Epithelial cell of proximal tubule (primary cell): ENCODE data around the gene IMPG2. TPM values are rescaled to one million over a fixed set of nuclear protein-coding genes. Genes with fewer than 3 reads are reported as not detected.

Experiments
- DNase-seq: peaks from one replicate; pipeline ENCODE4 v3.0.0-alpha.2; 2011; ENCODE audit warnings: low read depth
- H3K4me3 ChIP-seq: 2 replicates; pipeline ENCODE4 v1.5.1; 2011; ENCODE audit warnings: low read depth, mild to moderate bottlenecking, low read length
- total RNA-seq: library from RNA; depleted of rRNA; stranded (reverse); fragments of >200 nt; gene quantifications from 2 replicates; pipeline ENCODE4 v1.2.3, GENCODE V29; 2015
- TF ChIP-seq, protein P1 (sequence below): conservative IDR thresholded peaks from 2 replicates; pipeline ENCODE4 v1.5.1; 2012; ENCODE audit warnings: low read depth, mild to moderate bottlenecking, low read length

IMPG2 gene
- total RNA-seq, 1 donor from 2014 or later = under 0.01 TPM

DNA sequence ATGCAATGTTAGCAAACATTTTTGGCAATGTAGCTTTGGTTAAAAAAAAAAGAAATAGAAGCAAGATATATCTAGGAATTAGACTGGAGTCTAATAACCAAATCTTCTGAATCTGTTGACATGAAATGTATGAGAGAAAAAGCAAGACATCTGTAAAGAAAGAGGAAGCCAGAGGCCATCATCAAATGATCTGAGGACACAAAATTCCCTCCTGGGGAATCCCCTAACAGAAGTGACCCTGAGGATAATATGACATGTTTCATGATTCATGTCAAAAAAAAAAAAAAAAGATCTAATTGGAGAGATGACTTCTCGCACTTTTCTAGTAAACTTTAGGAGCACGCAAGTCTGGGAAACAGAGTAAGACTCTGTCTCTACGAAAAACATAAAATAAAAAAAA lies 70.9 kb downstream of the IMPG2 start:
- TF ChIP-seq, protein P1, sequence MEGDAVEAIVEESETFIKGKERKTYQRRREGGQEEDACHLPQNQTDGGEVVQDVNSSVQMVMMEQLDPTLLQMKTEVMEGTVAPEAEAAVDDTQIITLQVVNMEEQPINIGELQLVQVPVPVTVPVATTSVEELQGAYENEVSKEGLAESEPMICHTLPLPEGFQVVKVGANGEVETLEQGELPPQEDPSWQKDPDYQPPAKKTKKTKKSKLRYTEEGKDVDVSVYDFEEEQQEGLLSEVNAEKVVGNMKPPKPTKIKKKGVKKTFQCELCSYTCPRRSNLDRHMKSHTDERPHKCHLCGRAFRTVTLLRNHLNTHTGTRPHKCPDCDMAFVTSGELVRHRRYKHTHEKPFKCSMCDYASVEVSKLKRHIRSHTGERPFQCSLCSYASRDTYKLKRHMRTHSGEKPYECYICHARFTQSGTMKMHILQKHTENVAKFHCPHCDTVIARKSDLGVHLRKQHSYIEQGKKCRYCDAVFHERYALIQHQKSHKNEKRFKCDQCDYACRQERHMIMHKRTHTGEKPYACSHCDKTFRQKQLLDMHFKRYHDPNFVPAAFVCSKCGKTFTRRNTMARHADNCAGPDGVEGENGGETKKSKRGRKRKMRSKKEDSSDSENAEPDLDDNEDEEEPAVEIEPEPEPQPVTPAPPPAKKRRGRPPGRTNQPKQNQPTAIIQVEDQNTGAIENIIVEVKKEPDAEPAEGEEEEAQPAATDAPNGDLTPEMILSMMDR = no peak
- H3K4me3 ChIP-seq = no peak overlapping the region
- DNase-seq = no peak

DNA sequence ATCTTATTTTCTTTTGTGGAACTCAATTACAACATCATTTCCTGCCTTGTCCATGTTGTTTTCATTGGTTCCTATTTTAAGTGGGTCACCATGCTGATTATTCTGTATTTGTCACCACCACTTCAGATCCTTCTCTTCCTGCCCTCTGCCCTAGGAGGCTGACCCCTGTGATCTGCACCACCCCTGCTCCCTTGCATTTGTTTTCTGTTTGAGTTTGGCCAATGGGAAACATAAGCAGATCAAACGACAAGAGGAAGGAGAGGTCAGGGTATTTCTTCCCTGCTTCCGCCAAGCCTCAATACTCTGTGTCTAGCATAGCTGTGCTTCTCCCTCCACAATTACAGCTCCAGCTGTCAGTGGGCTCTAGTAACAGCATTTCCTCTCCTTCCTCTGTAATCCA lies 71.6 kb downstream of the IMPG2 start:
- no peak for DNase-seq
- H3K4me3 ChIP-seq = no peak overlapping the region
- TF ChIP-seq, protein P1 = no peak

DNA sequence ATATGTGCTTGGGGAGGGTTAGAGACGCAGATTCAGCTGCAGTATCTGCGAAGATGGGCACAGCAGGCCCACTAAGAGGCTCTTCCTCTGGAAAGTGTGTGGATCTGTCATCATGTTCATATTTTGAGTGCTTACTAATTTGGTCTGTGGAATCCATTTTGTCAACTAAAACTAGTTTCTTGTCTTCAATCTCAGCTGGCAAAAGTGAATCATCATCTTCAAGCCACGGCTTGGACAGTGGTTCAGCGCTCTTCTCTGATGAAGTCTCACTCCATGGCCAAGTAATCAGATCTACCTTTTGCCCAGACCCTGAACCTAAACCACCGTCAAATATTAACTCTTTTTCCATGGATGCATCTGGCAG lies 76.2 kb downstream of the IMPG2 start:
- TF ChIP-seq, protein P1 = no peak
- no peak for DNase-seq
- H3K4me3 ChIP-seq = no peak overlapping the region

DNA sequence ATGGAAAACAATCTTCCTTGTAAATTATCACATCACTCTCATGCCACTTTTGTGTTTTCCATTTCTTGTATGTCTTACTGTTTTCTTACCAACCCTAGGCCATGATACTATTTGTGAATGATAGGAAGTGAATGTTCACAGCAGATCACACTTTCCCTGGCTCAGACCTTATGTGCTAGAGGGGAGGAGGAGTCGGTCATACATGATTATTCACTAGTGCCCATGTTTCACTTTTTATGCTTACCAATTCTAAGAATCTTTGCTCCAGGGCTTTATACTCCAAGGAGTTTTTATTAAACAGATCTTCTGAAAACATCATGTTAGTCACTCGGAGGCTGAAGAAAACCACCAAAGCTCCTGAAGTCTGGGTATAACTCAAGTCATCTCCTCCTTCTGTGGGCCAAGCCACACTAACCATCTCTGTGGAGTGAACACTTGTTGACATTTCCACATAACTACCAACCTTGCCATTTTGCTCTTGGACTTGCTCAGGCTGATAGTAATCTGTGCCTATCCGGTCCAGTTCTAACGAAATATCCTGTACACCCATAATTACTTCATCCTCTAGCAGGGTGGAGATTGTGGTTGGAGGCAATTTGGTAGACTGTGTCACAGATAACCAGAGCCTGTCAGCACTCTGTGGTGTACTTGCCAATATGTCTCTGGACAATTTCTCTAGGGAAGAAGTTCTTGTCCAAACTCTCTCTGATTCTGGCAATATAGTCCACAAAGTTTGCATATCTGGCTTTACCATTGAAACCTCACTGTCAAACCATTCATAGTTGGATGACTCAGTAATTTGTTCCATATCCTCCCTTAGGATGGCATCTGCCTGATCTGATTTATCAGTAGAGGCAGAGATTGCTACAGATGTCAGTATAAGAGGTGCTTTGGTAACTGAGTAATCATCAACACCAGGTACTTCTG lies 76.8 kb downstream of the IMPG2 start:
- TF ChIP-seq, protein P1 = no peak
- H3K4me3 ChIP-seq = no peak overlapping the region
- DNase-seq = no peak

DNA sequence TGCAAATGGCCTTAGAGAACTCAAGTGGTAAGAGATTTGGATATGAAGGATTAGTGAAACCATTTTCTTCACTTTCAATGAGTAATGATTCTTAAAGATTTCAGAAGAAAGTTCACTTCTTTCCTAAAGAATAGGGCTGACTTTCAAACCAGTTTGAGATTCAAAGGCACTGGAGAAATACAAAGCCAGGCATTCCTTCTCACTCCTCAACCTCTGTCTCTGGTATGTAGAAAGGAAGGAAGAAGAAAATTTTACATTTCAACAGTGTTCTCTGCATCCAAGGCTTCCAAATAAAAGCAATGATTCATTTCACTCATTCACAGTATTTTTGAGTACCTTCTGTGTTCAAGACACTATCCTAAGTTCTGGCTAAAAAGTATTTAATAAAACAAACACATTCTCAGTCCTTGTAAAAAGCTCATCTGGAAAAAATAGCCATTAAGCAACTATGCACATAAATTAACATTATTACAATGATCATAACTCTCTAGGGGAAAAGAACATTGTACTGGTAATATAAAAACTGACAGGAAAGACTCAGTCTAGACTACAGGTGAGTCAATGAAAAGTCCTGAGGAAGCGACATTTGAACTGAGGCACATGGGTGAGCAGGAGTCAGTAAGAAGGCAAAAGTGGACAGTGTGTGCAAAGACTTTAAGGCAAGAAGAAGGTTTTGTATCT lies 79.5 kb downstream of the IMPG2 start:
- no peak overlapping the region for H3K4me3 ChIP-seq
- TF ChIP-seq, protein P1 = no peak
- DNase-seq = no peak

DNA sequence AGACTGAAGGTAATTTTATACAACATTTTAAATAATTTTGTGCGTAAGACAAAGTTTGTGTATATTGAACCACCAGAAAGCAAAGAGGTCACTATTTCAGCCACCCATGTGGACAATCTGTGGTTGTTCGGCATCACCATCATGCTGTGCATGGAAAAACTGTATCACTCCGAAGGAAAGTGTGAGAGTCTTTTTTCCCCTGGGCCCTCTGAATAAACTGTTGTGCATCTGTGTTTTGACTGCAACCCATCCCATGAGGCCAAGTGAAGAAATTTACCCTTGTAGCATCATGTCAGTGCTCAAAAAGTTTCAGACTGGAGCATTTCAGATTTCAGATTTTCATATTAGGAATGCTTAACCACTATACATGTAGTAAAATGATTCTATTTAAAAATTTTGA lies 85.3 kb downstream of the IMPG2 start:
- no peak for DNase-seq
- H3K4me3 ChIP-seq = no peak overlapping the region
- TF ChIP-seq, protein P1 = no peak
